Brain microvascular endothelial cell (primary cell): ENCODE measurements around the gene CDC37L1.

Experiments
- DNase-seq: peaks from one replicate; pipeline ENCODE4 v3.0.0-alpha.2; 2020
- H3K27ac ChIP-seq: fragments of 250-450 bp; sonication (Bioruptor Pico); 2 replicates; pipeline ENCODE4 v1.5.1; 2020; ENCODE audit warnings: mild to moderate bottlenecking, moderate library complexity
- H3K27me3 ChIP-seq: fragments of 250-450 bp; sonication (Bioruptor Pico); replicated peaks from 2 replicates; pipeline ENCODE4 v1.5.1; 2020; ENCODE audit warnings: mild to moderate bottlenecking
- H3K36me3 ChIP-seq: fragments of 250-450 bp; sonication (Bioruptor Pico); replicated peaks from 2 replicates; pipeline ENCODE4 v1.5.1; 2020; ENCODE audit warnings: mild to moderate bottlenecking
- H3K4me3 ChIP-seq: 2 replicates; pipeline ENCODE4 v1.5.1; 2011; ENCODE audit warnings: low read depth, mild to moderate bottlenecking, control low read depth, low read length, moderate library complexity
- CTCF ChIP-seq: IDR thresholded peaks from 2 replicates; pipeline ENCODE4 v1.5.1; 2011; ENCODE audit warnings: low read depth, mild to moderate bottlenecking, moderate library complexity, low read length, control low read depth, inconsistent platforms; ENCODE audit errors: missing control alignments
- in situ Hi-C: cut with HindIII; loops from 2 replicates; pipeline ENCODE4 v1.10.0; 2017; ENCODE audit warnings: low sequenced_read_pairs, low pct_ligation_motif_present

CDC37L1 gene

GRCh38 chr9:4671737-4672136 lies 7.6 kb upstream of the CDC37L1 start:
- no peak for DNase-seq
- H3K27me3 ChIP-seq, result no peaks in the 10 kb centered on the region
- no peak overlapping the region for H3K27ac ChIP-seq
- H3K4me3 ChIP-seq, result no peak overlapping the region
- no peaks in the 10 kb centered on the region for H3K36me3 ChIP-seq
- in situ Hi-C loops, result no loop called here
- no peak for TF ChIP-seq CTCF

- Histone ChIP-seq H3K27ac (no peak overlapping the region), H3K4me3 (no peak overlapping the region), H3K27me3 (no peaks in the 10 kb centered on the region), H3K36me3 (no peaks in the 10 kb centered on the region)
- TF ChIP-seq CTCF, result no peak
- in situ Hi-C loops, result no loop called here
- DNase-seq, result no peak
Measured at GRCh38 chr9:4674783-4675182, 4.6 kb upstream of the CDC37L1 start.

- DNase-seq, result no peak
- H3K36me3 ChIP-seq, result no peaks in the 10 kb centered on the region
- H3K4me3 ChIP-seq, result no peak overlapping the region
- no peaks in the 10 kb centered on the region for H3K27me3 ChIP-seq
- H3K27ac ChIP-seq, result no peak overlapping the region
- no peak for TF ChIP-seq CTCF
- in situ Hi-C loops, result no loop called here
Measured at GRCh38 chr9:4677392-4677791, 2.0 kb upstream of the CDC37L1 start.

- DNase-seq, result no peak
- peak overlapping the region; percentile 88 for H3K4me3 ChIP-seq
- H3K27me3 ChIP-seq, result no peaks in the 10 kb centered on the region
- no peak for TF ChIP-seq CTCF
- in situ Hi-C loops, result no loop called here
- H3K36me3 ChIP-seq, result no peaks in the 10 kb centered on the region
- H3K27ac ChIP-seq, result peak overlapping the region; percentile 93
Measured at GRCh38 chr9:4678679-4679267, 596 bp upstream of the CDC37L1 start.

- Histone ChIP-seq H3K4me3 (peak overlapping the region; percentile 88), H3K27ac (peak overlapping the region; percentile 93), H3K36me3 (peaks cover 4% of the 10 kb centered on the region), H3K27me3 (no peaks in the 10 kb centered on the region)
- in situ Hi-C loops, result no loop called here
- TF ChIP-seq CTCF, result no peak
- DNase-seq, result no peak
Measured at GRCh38 chr9:4680173-4680525, 780 bp downstream of the CDC37L1 start.

- in situ Hi-C loops, result no loop called here
- no peak for TF ChIP-seq CTCF
Measured at GRCh38 chr9:4680750-4681149, 1.4 kb downstream of the CDC37L1 start.

More at GRCh38 chr9:4680750-4681149, 1.4 kb downstream of the CDC37L1 start:
- no peak for DNase-seq
- no peaks in the 10 kb centered on the region for H3K27me3 ChIP-seq
- H3K27ac ChIP-seq, result peak overlapping the region; percentile 93
- peaks cover 5% of the 10 kb centered on the region for H3K36me3 ChIP-seq
- H3K4me3 ChIP-seq, result peak overlapping the region; percentile 88
